HEK293T (cell line): ENCODE results near the gene SH2B2.
"Not testable (repeated sequence)": the region's sequence is repeated elsewhere in the genome, so short reads cannot be mapped to it uniquely, and the experiment has no call there.

Experiments used
- FOXK2 ChIP-seq: fragments of 450-650 bp; IDR thresholded peaks from 2 replicates; pipeline ENCODE4 v1.6.1; 2016; ENCODE audit warnings: mild to moderate bottlenecking
- HDGF ChIP-seq: fragments of 450-650 bp; IDR thresholded peaks from 2 replicates; pipeline ENCODE4 v1.6.1; 2017; ENCODE audit warnings: antibody characterized with exemption, borderline replicate concordance
- LEF1 ChIP-seq: fragments of 450-650 bp; IDR thresholded peaks from 2 replicates; pipeline ENCODE4 v1.6.1; 2017; ENCODE audit warnings: mild to moderate bottlenecking, borderline replicate concordance
- NFRKB ChIP-seq: fragments of 450-650 bp; IDR thresholded peaks from 2 replicates; pipeline ENCODE4 v1.6.1; 2016; ENCODE audit warnings: mild to moderate bottlenecking, moderate library complexity
- SP1 ChIP-seq: fragments of 450-650 bp; IDR thresholded peaks from 2 replicates; pipeline ENCODE4 v1.6.1; 2017

DNA sequence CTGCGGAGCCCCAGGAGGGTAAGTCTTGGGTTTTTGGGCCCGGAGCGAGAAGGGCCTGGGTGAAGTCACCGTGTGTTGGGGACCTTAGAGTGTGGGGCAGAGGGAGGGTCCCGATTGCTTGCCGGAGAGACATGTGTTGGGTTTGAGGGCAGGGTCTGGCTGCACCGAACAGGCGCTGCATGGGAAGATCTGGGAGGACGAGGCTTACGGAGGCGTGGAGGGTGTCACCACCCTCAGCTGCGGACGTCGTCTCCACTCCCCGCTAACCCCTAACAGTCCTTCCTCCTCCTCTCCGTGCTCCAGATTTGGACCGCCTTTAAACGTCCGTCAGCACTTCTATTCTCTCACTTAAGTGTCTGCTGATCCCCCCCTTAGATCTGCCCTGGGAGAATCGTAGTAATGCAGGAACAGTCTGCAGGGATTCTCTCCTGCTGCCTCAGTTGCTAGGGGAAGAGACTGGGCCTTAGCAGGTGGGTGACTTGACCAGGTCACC is 77.8 kb downstream of the SH2B2 start:
- not testable (repeated sequence) for TF ChIP-seq NFRKB, FOXK2, SP1, LEF1, HDGF
